ENCODE results near the gene GEMIN7. TPM values are rescaled to one million over a fixed set of nuclear protein-coding genes. Genes with fewer than 3 reads are reported as not detected.

Gene GEMIN7
- total and polyA plus RNA-seq, 2 of the 13 experiments (the other 11 are each of a cell fraction or from before 2014, with no cell fraction given): 24.1 to 30.6 TPM

- TF ChIP-seq ZBTB49 (CRISPR knock-in tag; IDR thresholded peaks at IDR 0.05; ENCODE audit: borderline replicate concordance) (no peak), ZNF550 (CRISPR knock-in tag; IDR thresholded peaks at IDR 0.05; ENCODE audit: borderline replicate concordance) (no peak), ZZZ3 (CRISPR knock-in tag; IDR thresholded peaks at IDR 0.05; ENCODE audit: borderline replicate concordance) (no peak), PATZ1 (CRISPR knock-in tag; IDR thresholded peaks at IDR 0.05) (peak; percentile 91), ZNF709 (CRISPR knock-in tag; IDR thresholded peaks at IDR 0.05) (no peak), ERF (CRISPR knock-in tag; IDR thresholded peaks at IDR 0.05) (peak; percentile 94), RARA (CRISPR knock-in tag; IDR thresholded peaks at IDR 0.05) (peak; percentile 67), ZBTB7A (CRISPR knock-in tag; IDR thresholded peaks at IDR 0.05) (peak; percentile 73; the same call in 1 of the 2 replicates), HNRNPUL1 (IDR thresholded peaks at IDR 0.05; ENCODE audit: low read depth, low read length) (no peak), ZSCAN5A (CRISPR knock-in tag; IDR thresholded peaks at IDR 0.05; ENCODE audit: borderline replicate concordance) (no peak), ZNF570 (CRISPR knock-in tag; IDR thresholded peaks at IDR 0.05; ENCODE audit: borderline replicate concordance) (no peak), HIC2 (CRISPR knock-in tag; IDR thresholded peaks at IDR 0.05; ENCODE audit: low read depth) (no peak), NONO (IDR thresholded peaks at IDR 0.05) (no peak), NONO (CRISPR knock-in tag; conservative IDR thresholded peaks at IDR 0.05) (peak; percentile 70), GLMP (CRISPR knock-in tag; IDR thresholded peaks at IDR 0.05; ENCODE audit: borderline replicate concordance) (no peak)
Observed at GRCh38 chr19:45045671-45046353, 33.2 kb upstream of the GEMIN7 start (continued).
